Testis (tissue), 3 donors: ENCODE data around the gene CRISP2. TPM values are rescaled to one million over a fixed set of nuclear protein-coding genes. Genes with fewer than 3 reads are reported as not detected.
"Not testable (repeated sequence)": the region's sequence is repeated elsewhere in the genome, so short reads cannot be mapped to it uniquely, and the experiment has no call there.

Experiments used
- DNase-seq: peaks from one replicate; pipeline ENCODE4 v3.0.0-alpha.2; 2019
- H3K27ac ChIP-seq, 2 donors: fragments of 200-600 bp; sonication (generic); one replicate each; pipeline ENCODE4 v1.5.1; 2019
- H3K27me3 ChIP-seq: fragments of 200-600 bp; sonication (generic); one replicate; pipeline ENCODE4 v1.5.1; 2019
- H3K36me3 ChIP-seq: fragments of 200-600 bp; sonication (generic); one replicate; pipeline ENCODE4 v1.5.1; 2017; ENCODE audit warnings: low read depth; ENCODE audit errors: missing control alignments
- H3K4me1 ChIP-seq: fragments of 200-600 bp; sonication (generic); one replicate; pipeline ENCODE4 v1.5.1; 2019
- H3K4me3 ChIP-seq, 2 donors: fragments of 200-600 bp; sonication (generic); one replicate each; pipeline ENCODE4 v1.5.1; 2017 to 2019
- H3K9me3 ChIP-seq: fragments of 200-600 bp; sonication (generic); one replicate; pipeline ENCODE4 v1.5.1; 2017
- CTCF ChIP-seq, 3 experiments: fragments of 450-650 bp in 2 of 3; fragments of 200-600 bp in 1 of 3; sonication (generic) in 1 of 3; IDR thresholded peaks; one replicate each; pipeline ENCODE4 v1.5.1; 2016 to 2019; ENCODE audit warnings: antibody characterized with exemption in 3 of 3, mild to moderate bottlenecking in 2 of 3, moderate library complexity in 1 of 3
- POLR2A ChIP-seq: fragments of 450-650 bp; IDR thresholded peaks from one replicate; pipeline ENCODE4 v1.6.1; 2017; ENCODE audit warnings: antibody characterized with exemption, mild to moderate bottlenecking, moderate library complexity
- WGBS, 2 donors: methylation state at CpG; one replicate each; pipeline ENCODE4 v1.1.5; 2018; 5-methylcytosine and 5-hydroxymethylcytosine counted together
- intact Hi-C: fragments of 100-400 bp; cut with DNase I; formaldehyde crosslinking; loops from one replicate; pipeline ENCODE4 v1.15.1; 2023; ENCODE audit warnings: low total_unique reads
- polyA plus RNA-seq: library from polyadenylated mRNA; stranded (reverse); fragments of 350-450 nt; fragmentation: Illumina TruSeq; extraction: RNeasy Lipid Tissue Mini Kit (QIAGEN cat#74804); gene quantifications from one replicate; pipeline ENCODE4 v1.2.3, GENCODE V29; 2014; ENCODE audit warnings: low read depth, low replicate concordance; ENCODE audit not compliant: insufficient read depth
- total RNA-seq, 2 donors: library from RNA; depleted of rRNA; stranded (reverse); fragments of >200 nt; gene quantifications; one replicate each; pipeline ENCODE4 v1.2.3, GENCODE V29; 2016

CRISP2 gene
- total and polyA plus RNA-seq, 3 donors from 2014 or later: 197 to 739 (median 709) TPM

GRCh38 chr6:49675816-49676215, 37.5 kb downstream of the CRISP2 start:
- Histone ChIP-seq H3K4me1 (no peaks in the 10 kb centered on the region), H3K36me3 (no peaks in the 10 kb centered on the region), H3K9me3 (no peaks in the 10 kb centered on the region), H3K27me3 (no peaks in the 10 kb centered on the region), H3K4me3 (no peak overlapping the region), H3K27ac (no peak overlapping the region)
- no peak for DNase-seq
- TF ChIP-seq CTCF (IDR thresholded peaks at IDR 0.05): no peak
- no peak for TF ChIP-seq POLR2A
- intact Hi-C loops: no loop called here
- WGBS, 2 donors: 68 to 77% methylated on average over 1 of the region's 1 CpG

GRCh38 chr6:49668083-49668511, 45.2 kb downstream of the CRISP2 start:
- TF ChIP-seq POLR2A: no peak
- Histone ChIP-seq H3K36me3 (no peaks in the 10 kb centered on the region), H3K27me3 (no peaks in the 10 kb centered on the region), H3K27ac (no peak overlapping the region), H3K4me3 (no peak overlapping the region), H3K9me3 (no peaks in the 10 kb centered on the region), H3K4me1 (no peaks in the 10 kb centered on the region)
- no peak for DNase-seq
- intact Hi-C loops: no loop called here

DNA sequence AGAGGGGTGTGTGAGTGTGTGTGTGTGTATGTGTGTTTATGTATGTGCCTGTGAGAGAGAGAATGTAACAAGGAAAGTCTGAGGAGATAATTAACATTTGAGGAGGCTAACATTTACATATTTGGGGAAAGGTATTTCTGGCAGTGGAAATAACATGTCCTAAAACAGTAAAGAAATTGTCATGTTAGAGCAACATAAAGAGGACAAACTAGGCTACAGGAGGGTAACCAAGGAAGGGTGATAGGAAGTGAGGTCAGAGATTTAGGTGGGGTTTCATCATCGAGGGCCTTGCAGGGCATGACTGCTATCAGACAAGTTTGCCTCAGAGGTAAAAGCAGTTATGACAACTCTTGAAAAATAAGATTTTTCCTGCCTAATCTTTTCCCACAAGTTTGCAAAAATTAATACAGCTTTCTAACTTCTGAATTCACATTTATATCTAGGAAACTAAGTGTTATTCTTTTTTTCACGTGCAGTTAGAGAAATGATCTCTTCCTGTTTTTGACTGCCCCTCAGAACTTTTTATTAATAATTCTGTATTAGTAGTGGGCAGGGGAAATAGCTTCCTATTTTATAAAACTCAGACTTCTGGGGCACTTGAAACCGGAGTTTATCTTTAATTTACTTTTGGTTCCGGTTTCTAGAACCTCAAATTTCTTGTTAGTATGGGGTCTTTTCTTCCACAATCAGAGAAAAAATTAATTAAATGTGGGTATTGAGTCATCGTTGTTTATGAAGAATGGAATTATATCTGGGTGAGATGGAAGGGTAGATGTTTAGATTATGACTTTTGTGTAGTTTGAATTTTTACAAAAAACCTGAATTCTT, 46.2 kb downstream of the CRISP2 start:
- no peaks in the 10 kb centered on the region for H3K27me3 ChIP-seq

DNA sequence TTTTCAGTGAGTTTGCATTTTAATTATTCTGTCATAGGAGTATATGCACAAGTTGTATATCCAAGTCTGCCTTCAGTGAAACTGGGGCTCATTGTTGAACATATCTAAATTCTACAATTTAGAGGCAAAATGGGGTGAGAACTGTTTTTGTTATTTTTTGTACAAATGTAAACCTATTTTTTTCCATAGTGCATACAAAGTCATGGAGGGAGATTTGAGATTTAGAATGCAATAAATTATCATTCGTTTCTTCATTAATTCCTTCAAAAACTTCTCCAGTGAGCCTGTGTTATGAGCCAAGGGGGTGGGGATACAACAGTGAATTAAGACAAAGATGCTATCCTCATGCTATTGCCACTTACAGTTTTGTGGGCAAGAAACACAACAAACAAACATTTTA, 46.9 kb downstream of the CRISP2 start:
- TF ChIP-seq CTCF (IDR thresholded peaks at IDR 0.05) (no peak), POLR2A (no peak)
- H3K9me3 ChIP-seq: no peaks in the 10 kb centered on the region
- H3K4me1 ChIP-seq: no peaks in the 10 kb centered on the region
- DNase-seq: no peak
- WGBS, 2 donors: 70 to 72% methylated on average over 1 of the region's 1 CpG
- H3K4me3 ChIP-seq: no peak overlapping the region
- intact Hi-C loops: no loop called here
- H3K27me3 ChIP-seq: no peaks in the 10 kb centered on the region
- H3K27ac ChIP-seq: no peak overlapping the region
- H3K36me3 ChIP-seq: no peaks in the 10 kb centered on the region

More for the DNA sequence above, 46.2 kb downstream of the CRISP2 start:
- no peaks in the 10 kb centered on the region for H3K9me3 ChIP-seq
- 75% methylated on average over 5 of the region's 5 CpGs for WGBS, 2 donors
- H3K27ac ChIP-seq: no peak overlapping the region
- no peak overlapping the region for H3K4me3 ChIP-seq
- no peaks in the 10 kb centered on the region for H3K36me3 ChIP-seq
- no peak for TF ChIP-seq CTCF (IDR thresholded peaks at IDR 0.05)
- no peak for TF ChIP-seq POLR2A
- intact Hi-C loops: no loop called here
- H3K4me1 ChIP-seq: no peaks in the 10 kb centered on the region
- DNase-seq: no peak

DNA sequence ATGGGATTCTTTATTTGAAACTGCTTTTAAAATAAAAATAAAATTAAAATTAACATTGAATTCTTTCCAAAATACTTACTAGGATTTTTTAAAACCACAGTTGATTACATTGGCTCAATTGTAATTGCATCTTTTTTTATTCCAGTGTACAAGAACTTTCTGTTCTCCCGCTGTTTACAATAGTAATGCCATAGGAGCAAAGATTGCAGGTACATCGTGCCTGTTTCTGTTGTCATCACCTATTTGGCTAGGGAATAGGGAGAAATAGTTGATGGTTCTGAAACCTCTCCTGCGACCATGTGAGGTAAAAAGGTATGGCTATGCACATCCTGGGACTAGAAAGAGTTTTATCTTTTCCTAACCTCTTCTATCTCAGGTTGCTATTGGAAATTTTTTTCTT, 48.5 kb downstream of the CRISP2 start:
- no peak overlapping the region for H3K4me3 ChIP-seq
- H3K27me3 ChIP-seq: no peaks in the 10 kb centered on the region
- intact Hi-C loops: no loop called here
- H3K36me3 ChIP-seq: no peaks in the 10 kb centered on the region
- H3K27ac ChIP-seq: no peak overlapping the region
- TF ChIP-seq CTCF (IDR thresholded peaks at IDR 0.05): no peak
- TF ChIP-seq POLR2A: no peak
- no peaks in the 10 kb centered on the region for H3K4me1 ChIP-seq
- WGBS, 2 donors: 46 to 47% methylated on average over 3 of the region's 3 CpGs
- H3K9me3 ChIP-seq: no peaks in the 10 kb centered on the region
- DNase-seq: no peak

DNA sequence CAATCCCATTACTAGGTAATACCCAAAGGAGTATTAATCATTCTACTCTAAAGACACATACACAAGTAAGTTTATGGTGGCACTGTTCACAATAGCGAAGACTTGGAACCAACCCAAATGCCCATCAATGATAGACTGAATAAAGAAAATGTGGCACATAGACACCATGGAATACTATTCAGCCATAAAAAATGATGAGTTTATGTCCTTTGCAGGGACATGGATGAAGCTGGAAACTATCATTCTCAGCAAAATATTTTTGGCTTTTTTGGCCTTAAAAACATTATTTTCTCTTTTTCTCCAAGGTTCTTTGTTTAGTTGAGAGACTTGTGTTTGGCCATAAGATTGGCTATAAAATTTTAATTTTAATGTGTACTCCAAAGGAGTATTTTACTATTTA, 49.3 kb downstream of the CRISP2 start:
- H3K4me1 ChIP-seq, intact Hi-C loops, H3K9me3 ChIP-seq, DNase-seq, H3K27me3 ChIP-seq, H3K27ac ChIP-seq, H3K4me3 ChIP-seq, H3K36me3 ChIP-seq: not testable (repeated sequence)
- 88 to 96% methylated on average over 1 of the region's 1 CpG for WGBS, 2 donors
